K562 (cell line): ENCODE measurements around the gene KIF17. TPM values are rescaled to one million over a fixed set of nuclear protein-coding genes. Genes with fewer than 3 reads are reported as not detected.
A peak's percentile ranks its signal among the peaks of the same experiment; 100 is the strongest.

Source experiments
- ATAC-seq: fragments of 200-7000 bp; cut with Tn5 transposase; 3 replicates; pipeline ENCODE4 v1.9.1; 2020; ENCODE audit warnings: moderate library complexity
- BruUV-seq: library from RNA; stranded (reverse); fragments of 400-500 nt; replicated peaks from 2 replicates; lab custom pipeline; 2021; lab: Mats Ljungman, UMichigan
- CTCF ChIA-PET: fragments of 300-600 bp; formaldehyde crosslinking; extraction: SDS; loops from one replicate; lab custom pipeline; 2021; ENCODE audit warnings: low intra/inter-chr PET ratio; lab: Yijun Ruan, JAX
- POLR2A ChIA-PET: fragments of 300-600, 350-650 bp; sonication (Branson Sonifier 250); formaldehyde crosslinking; extraction: SDS; loops from one replicate; lab custom pipeline; 2021; ENCODE audit warnings: antibody characterized with exemption, inconsistent platforms; lab: Yijun Ruan, JAX
- DNase-seq, 4 experiments: peaks; one replicate each; pipeline versions ENCODE4 v3.0.0 to v3.0.0-alpha.2; 2011 to 2018; ENCODE audit warnings: low spot score in 3 of 4, mixed read lengths in 3 of 4; ENCODE audit errors: extremely low read depth in 1 of 4
- FAIRE-seq: peaks from 2 replicates; lab custom pipeline; 2011; peaks lifted over from hg19 to GRCh38; lab: Jason Lieb, UNC
- H2AFZ ChIP-seq: 2 replicates; pipeline ENCODE4 v1.6.0; 2011; ENCODE audit warnings: low read depth, low read length, control low read depth, inconsistent platforms
- H3K27ac ChIP-seq: fragments of 200-600 bp; 3 replicates; pipeline ENCODE4 v1.8.0; 2011; ENCODE audit warnings: low read depth, mild to moderate bottlenecking, control low read depth, inconsistent platforms, low read length, moderate library complexity, mixed read lengths; ENCODE audit errors: extremely low read depth
- H3K27me3 ChIP-seq, 2 experiments: fragments of 300-600 bp in 1 of 2; 2 replicates in 1 of 2; 3 replicates in 1 of 2; pipeline versions ENCODE4 v1.6.0 to v1.8.0; 2011; ENCODE audit warnings: inconsistent platforms in 2 of 2, low read length in 2 of 2, mild to moderate bottlenecking in 1 of 2, mixed read lengths in 1 of 2, moderate library complexity in 1 of 2; ENCODE audit not compliant: control insufficient read depth in 2 of 2, insufficient read depth in 2 of 2
- H3K36me3 ChIP-seq: fragments of 300-600 bp; 3 replicates; pipeline ENCODE4 v1.8.0; 2011; ENCODE audit warnings: mild to moderate bottlenecking, low read length, inconsistent platforms; ENCODE audit not compliant: control insufficient read depth, insufficient read depth
- H3K4me1 ChIP-seq, 2 experiments: fragments of 200-600 bp in 1 of 2; replicated peaks in 1 of 2; 2 replicates in 1 of 2; 3 replicates in 1 of 2; pipeline versions ENCODE4 v1.5.1 to v1.8.0; 2011; ENCODE audit warnings: inconsistent platforms in 2 of 2, low read length in 2 of 2, mild to moderate bottlenecking in 1 of 2, mixed read lengths in 1 of 2, moderate library complexity in 1 of 2; ENCODE audit not compliant: control insufficient read depth in 2 of 2, insufficient read depth in 2 of 2
- H3K4me2 ChIP-seq: 2 replicates; pipeline ENCODE4 v1.6.1; 2011; ENCODE audit warnings: low read length, control low read depth, inconsistent platforms, mixed read lengths; ENCODE audit not compliant: insufficient read depth
- H3K4me3 ChIP-seq: fragments of 200-600 bp; sonication (generic), shearing (Covaris generic); 2 replicates; pipeline ENCODE4 v1.5.1; 2016; ENCODE audit warnings: control low read depth, inconsistent platforms
- H3K79me2 ChIP-seq: fragments of 200-600 bp; 3 replicates; pipeline ENCODE4 v1.8.0; 2011; ENCODE audit warnings: low read length, inconsistent platforms; ENCODE audit not compliant: control insufficient read depth, insufficient read depth
- H3K9ac ChIP-seq, 2 experiments: 2 replicates each; pipeline versions ENCODE4 v1.6.0 to v1.6.1; 2011; ENCODE audit warnings: low read depth in 2 of 2, low read length in 2 of 2, control low read depth in 1 of 2, inconsistent platforms in 1 of 2, mild to moderate bottlenecking in 1 of 2, mixed read lengths in 1 of 2; ENCODE audit not compliant: insufficient read depth in 1 of 2
- H3K9me1 ChIP-seq: one replicate; pipeline ENCODE4 v1.6.0; 2011; ENCODE audit warnings: inconsistent platforms, mild to moderate bottlenecking, low read length, moderate library complexity; ENCODE audit not compliant: control insufficient read depth, insufficient read depth
- H3K9me3 ChIP-seq: replicated peaks from 2 replicates; pipeline ENCODE4 v1.5.1; 2011; ENCODE audit warnings: low read depth, low read length, inconsistent platforms; ENCODE audit not compliant: control insufficient read depth, insufficient read depth
- H4K20me1 ChIP-seq: replicated peaks from 2 replicates; pipeline ENCODE4 v1.6.1; 2011; ENCODE audit warnings: low read length, inconsistent platforms, mixed read lengths; ENCODE audit not compliant: control insufficient read depth, insufficient read depth
- CLOCK ChIP-seq: fragments of 250-450 bp; sonication (Bioruptor Pico); IDR thresholded peaks from 2 replicates; pipeline ENCODE4 v1.4.0; 2020; ENCODE audit warnings: mild to moderate bottlenecking, moderate library complexity, borderline replicate concordance
- KLF13 ChIP-seq: fragments of 450-650 bp; IDR thresholded peaks from 2 replicates; pipeline ENCODE4 v1.6.1; 2016; ENCODE audit warnings: missing genetic modification characterization, low read depth, mild to moderate bottlenecking, missing compliant biosample characterization, moderate library complexity, borderline replicate concordance
- PURB ChIP-seq: sonication (generic); formaldehyde crosslinking; IDR thresholded peaks from 2 replicates; pipeline ENCODE4 v1.9.0; 2021; ENCODE audit warnings: low read depth, mild to moderate bottlenecking, missing genetic modification reagents
- SMAD1 ChIP-seq: fragments of 150-350 bp; IDR thresholded peaks from 2 replicates; pipeline ENCODE4 v1.6.1; 2014; ENCODE audit warnings: low read length, low read depth; ENCODE audit not compliant: partially characterized antibody
- SRSF9 ChIP-seq: fragments of 200-400 bp; formaldehyde crosslinking; IDR thresholded peaks from 2 replicates; pipeline ENCODE4 v1.6.1; 2017; ENCODE audit warnings: low read depth, low read length, borderline replicate concordance
- U2AF2 ChIP-seq: fragments of 200-400 bp; formaldehyde crosslinking; optimal IDR thresholded peaks from 2 replicates; pipeline ENCODE3; 2017; ENCODE audit warnings: low read depth, mild to moderate bottlenecking, low read length
- ZBTB1 ChIP-seq: sonication (generic); formaldehyde crosslinking; IDR thresholded peaks from 2 replicates; pipeline ENCODE4 v1.8.1; 2023; ENCODE audit warnings: missing genetic modification reagents, low read depth, mild to moderate bottlenecking, borderline replicate concordance
- ZBTB11 ChIP-seq, 3 experiments: fragments of 200-800 bp in 1 of 3; fragments of 250-450 bp in 1 of 3; fragments of 450-650 bp in 1 of 3; sonication (Bioruptor Pico) in 1 of 3; sonication (Bioruptor generic) in 1 of 3; formaldehyde crosslinking in 1 of 3; IDR thresholded peaks; 2 replicates each; pipeline versions ENCODE4 v1.6.1 to v1.8.0; 2016 to 2022; ENCODE audit warnings: mild to moderate bottlenecking in 2 of 3, missing genetic modification characterization in 2 of 3, missing compliant biosample characterization in 1 of 3, moderate library complexity in 1 of 3
- ZBTB5 ChIP-seq: fragments of 450-650 bp; IDR thresholded peaks from 2 replicates; pipeline ENCODE4 v1.6.1; 2017; ENCODE audit warnings: antibody characterized with exemption
- ZNF780A ChIP-seq: fragments of 250-450 bp; sonication (Bioruptor Pico); IDR thresholded peaks from 2 replicates; pipeline ENCODE4 v1.5.0; 2021; ENCODE audit warnings: mild to moderate bottlenecking
- WGBS: fragments of 100-300 bp; shearing (Covaris generic); methylation state at CpG from one replicate; pipeline ENCODE4 v1.1.6; 2016; ENCODE audit warnings: low coverage, mixed read lengths; ENCODE audit not compliant: insufficient coverage; ENCODE audit errors: missing lambda C conversion rate; 5-methylcytosine and 5-hydroxymethylcytosine counted together
- in situ Hi-C: fragments of 300-500 bp; cut with MboI; formaldehyde crosslinking; loops from 4 replicates; pipeline ENCODE4 v1.15.0; 2018; ENCODE audit warnings: inconsistent platforms, mixed read lengths
- intact Hi-C: fragments of 100-400 bp; cut with micrococcal nuclease; formaldehyde crosslinking; loops from 2 replicates; pipeline ENCODE4 v1.14.2; 2022
- polyA plus RNA-seq, 8 experiments: library from polyadenylated mRNA; depleted of rRNA in 4 of 8; stranded (reverse) in 5 of 8; unstranded in 3 of 8; fragments of >200 nt; fragmentation: Nextera tagmentation in 2 of 8; fragmentation: Illumina TruSeq in 1 of 8; extraction: Ambion mirVana in 2 of 8; extraction: Trizol in 1 of 8; gene quantifications; 2 replicates each; pipeline versions ENCODE4 v1.2.1 to v1.2.3, GENCODE V29; 2011 to 2014; ENCODE audit warnings: inconsistent platforms in 1 of 8, missing spikeins in 1 of 8
- total RNA-seq, 7 experiments: library from RNA; depleted of rRNA in 6 of 7; stranded (reverse); fragments of >200 nt in 6 of 7; fragmentation: Illumina TruSeq in 2 of 7; extraction: Trizol in 2 of 7; gene quantifications; 2 replicates each; pipeline versions ENCODE4 v1.2.1 to v1.2.3, GENCODE V29; 2011 to 2021; ENCODE audit warnings: low replicate concordance in 1 of 7
- TF ChIP-seq, protein P1 (sequence below): IDR thresholded peaks from 2 replicates; pipeline ENCODE4 v1.6.1; 2012; ENCODE audit warnings: low read depth, low read length, improper control_type of control experiment, borderline replicate concordance

The KIF17 gene
- total and polyA plus RNA-seq, 9 of the 15 experiments (the other 6 are each of a cell fraction or from before 2014, with no cell fraction given) = 0.04 to 0.47 (median 0.18) TPM; not detected in 5

GRCh38 chr1:20763417-20763816 is 45.6 kb upstream of the KIF17 start:
- no peaks in the 10 kb centered on the region for H4K20me1 ChIP-seq
- in situ Hi-C loops = no loop called here
- H3K9ac ChIP-seq = no peak overlapping the region
- FAIRE-seq (peak; percentile 51), DNase-seq (no peak), ATAC-seq (no peak)
- H2AFZ ChIP-seq = no peak overlapping the region
- no TSS peak for BruUV-seq
- no peak overlapping the region for H3K27ac ChIP-seq
- H3K36me3 ChIP-seq = peaks cover 97% of the 10 kb centered on the region
- no peak overlapping the region for H3K4me3 ChIP-seq
- H3K4me1 ChIP-seq = no peaks in the 10 kb centered on the region
- 95% methylated on average over 3 of the region's 3 CpGs for WGBS
- no peaks in the 10 kb centered on the region for H3K27me3 ChIP-seq
- intact Hi-C loops = no loop called here
- H3K79me2 ChIP-seq = 0 out of 3 replicates have a peak, but pooled peaks cover 3% of the 10 kb centered on the region
- POLR2A ChIA-PET = interaction anchor here (0.9 kb wide), 1 partner anchor 8 kb away, joined by 3 read pairs; no protein-coding TSS in a partner anchor
- H3K4me2 ChIP-seq = no peak overlapping the region
- CTCF ChIA-PET = interaction anchor here (0.6 kb wide), 1 partner anchor 229 kb away, joined by 3 read pairs; no protein-coding TSS in a partner anchor
- no peaks in the 10 kb centered on the region for H3K9me1 ChIP-seq
- H3K9me3 ChIP-seq = no peaks in the 10 kb centered on the region
- TF ChIP-seq KLF13 (no peak), ZBTB11 (CRISPR knock-in tag; IDR thresholded peaks at IDR 0.05) (no peak), ZNF780A (no peak), PURB (no peak), SRSF9 (no peak), CLOCK (CRISPR knock-in tag) (no peak), ZBTB1 (CRISPR knock-in tag) (no peak), U2AF2 (no peak), ZBTB5 (no peak), SMAD1 (no peak)
- TF ChIP-seq, protein P1, sequence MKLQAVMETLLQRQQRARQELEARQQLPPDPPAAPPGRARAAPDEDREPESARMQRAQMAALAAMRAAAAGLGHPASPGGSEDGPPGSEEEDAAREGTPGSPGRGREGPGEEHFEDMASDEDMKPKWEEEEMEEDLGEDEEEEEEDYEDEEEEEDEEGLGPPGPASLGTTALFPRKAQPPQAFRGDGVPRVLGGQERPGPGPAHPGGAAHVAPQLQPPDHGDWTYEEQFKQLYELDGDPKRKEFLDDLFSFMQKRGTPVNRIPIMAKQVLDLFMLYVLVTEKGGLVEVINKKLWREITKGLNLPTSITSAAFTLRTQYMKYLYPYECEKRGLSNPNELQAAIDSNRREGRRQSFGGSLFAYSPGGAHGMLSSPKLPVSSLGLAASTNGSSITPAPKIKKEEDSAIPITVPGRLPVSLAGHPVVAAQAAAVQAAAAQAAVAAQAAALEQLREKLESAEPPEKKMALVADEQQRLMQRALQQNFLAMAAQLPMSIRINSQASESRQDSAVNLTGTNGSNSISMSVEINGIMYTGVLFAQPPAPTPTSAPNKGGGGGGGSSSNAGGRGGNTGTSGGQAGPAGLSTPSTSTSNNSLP = no peak
